Activated T-helper 2 cell treated with anti-CD3 and anti-CD28 coated beads, Interferon-gamma antibody, Interleukin-2, Interleukin-4, amounts not matched to agents 10 μg/mL and 5 μg/mL and 100 μg/mL, durations not matched to agents 14 hours and 24 hours and 36 hours (primary cell): Measurements from ENCODE around the gene CHRDL2. TPM values are rescaled to one million over a fixed set of nuclear protein-coding genes. Genes with fewer than 3 reads are reported as not detected.

Source experiments
- DNase-seq: peaks from one replicate; pipeline ENCODE4 v3.0.0; 2021; ENCODE audit warnings: low spot score
- H3K27ac Mint-ChIP-seq: one replicate; pipeline ENCODE4 v1.8.0; 2021; ENCODE audit warnings: mixed read lengths
- H3K27me3 Mint-ChIP-seq: one replicate; pipeline ENCODE4 v1.8.0; 2021; ENCODE audit warnings: low read depth, mixed read lengths
- H3K36me3 Mint-ChIP-seq: one replicate; pipeline ENCODE4 v1.8.0; 2021; ENCODE audit warnings: low read depth, mixed read lengths
- H3K4me1 Mint-ChIP-seq: one replicate; pipeline ENCODE4 v1.8.0; 2021; ENCODE audit warnings: low read depth, mixed read lengths
- H3K4me3 Mint-ChIP-seq: one replicate; pipeline ENCODE4 v1.8.0; 2021; ENCODE audit warnings: low read depth, mild to moderate bottlenecking, moderate library complexity, mixed read lengths
- H3K9me3 Mint-ChIP-seq: one replicate; pipeline ENCODE4 v1.8.0; 2021; ENCODE audit warnings: mixed read lengths
- intact Hi-C: fragments of 100-400 bp; cut with micrococcal nuclease; formaldehyde crosslinking; loops from one replicate; pipeline ENCODE4 v1.15.1; 2023
- total RNA-seq: library from RNA; stranded (reverse); gene quantifications from 2 replicates; pipeline ENCODE4 v1.2.3, GENCODE V29; 2022

The CHRDL2 gene
- total RNA-seq, 1 donor from 2014 or later = not detected

DNA sequence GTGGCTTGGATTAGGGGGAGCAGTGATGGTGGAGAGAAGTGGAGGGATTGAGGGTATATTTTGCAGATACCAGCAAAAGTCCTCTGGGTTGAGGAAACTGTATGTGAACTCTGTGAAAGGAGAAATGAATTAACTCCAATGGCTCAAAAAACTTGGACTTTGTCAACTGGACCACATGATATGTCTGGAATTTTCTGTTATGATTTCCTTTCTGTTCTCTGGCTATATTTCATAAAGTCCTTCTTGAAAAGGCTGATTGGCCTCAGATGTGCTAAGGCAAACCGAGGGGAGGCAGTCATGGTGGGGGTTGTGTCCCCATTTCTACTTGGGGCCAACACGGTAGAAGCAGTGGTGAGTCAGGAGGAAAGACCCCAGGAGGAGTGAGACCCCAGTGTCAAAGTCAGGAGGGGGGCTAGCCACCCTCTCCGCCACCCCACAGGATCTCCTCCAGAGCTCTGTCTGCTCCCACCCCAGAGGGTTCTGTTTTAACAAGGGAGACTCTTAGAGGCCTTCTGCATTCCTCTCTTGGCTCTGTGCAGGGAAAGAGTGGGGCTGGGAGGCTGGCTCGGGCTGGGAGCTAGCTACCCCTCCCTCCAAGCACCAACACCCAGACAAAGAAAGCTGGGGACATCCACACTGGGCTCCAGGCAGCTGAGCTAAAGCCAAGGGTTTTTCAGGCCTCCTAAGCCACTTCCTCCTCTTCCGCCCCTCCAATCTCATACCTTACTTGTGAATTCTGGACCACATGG lies 13.8 kb downstream of the CHRDL2 start:
- intact Hi-C loops = no loop called here
- no peak for DNase-seq
- no peaks in the 10 kb centered on the region for H3K36me3 Mint-ChIP-seq
- H3K4me1 Mint-ChIP-seq = peaks cover 3% of the 10 kb centered on the region
- no peaks in the 10 kb centered on the region for H3K9me3 Mint-ChIP-seq
- peaks cover 2% of the 10 kb centered on the region for H3K27me3 Mint-ChIP-seq
- no peak overlapping the region for H3K4me3 Mint-ChIP-seq
- H3K27ac Mint-ChIP-seq = no peak overlapping the region

DNA sequence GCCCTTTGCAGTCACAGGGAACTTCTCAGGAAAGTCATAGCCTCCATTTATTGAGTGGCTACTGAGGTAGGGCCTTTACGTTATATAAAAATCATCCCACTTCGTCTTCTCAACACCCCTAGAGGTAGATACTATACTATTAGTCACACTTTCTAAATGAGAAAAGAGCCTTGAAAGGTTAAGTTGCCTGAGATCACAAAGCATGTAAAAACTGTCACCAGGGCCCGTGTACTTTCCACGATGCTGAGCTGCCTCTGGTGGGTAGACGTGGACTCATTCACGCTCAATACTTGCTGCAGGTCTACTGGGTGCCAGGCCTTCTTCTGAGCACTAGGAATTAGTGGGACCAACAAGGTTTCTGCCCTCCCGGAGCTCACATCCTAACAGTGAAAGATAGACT lies 16.3 kb downstream of the CHRDL2 start:
- Mint-ChIP-seq H3K4me3 (no peak overlapping the region), H3K27ac (no peak overlapping the region)
- no peak for DNase-seq

DNA sequence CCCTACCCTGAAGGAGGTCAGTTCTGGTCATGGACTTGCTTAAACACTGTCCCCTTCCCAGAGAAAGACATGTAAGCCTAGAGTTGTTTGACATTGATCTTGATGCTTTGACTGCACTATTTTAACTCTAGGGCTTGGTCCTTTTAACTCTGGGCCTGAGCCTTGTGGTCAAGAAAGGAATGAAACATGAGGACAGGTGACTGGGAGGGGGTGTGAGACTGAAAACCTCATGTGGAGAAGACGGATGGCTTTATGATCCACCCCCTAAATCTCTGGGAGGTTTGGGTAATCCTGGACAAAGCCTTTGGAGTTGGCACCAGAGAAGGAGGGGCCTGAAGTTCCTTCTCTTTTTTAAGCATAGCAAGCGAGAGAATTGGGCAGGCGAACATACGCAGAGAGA lies 17.5 kb downstream of the CHRDL2 start:
- intact Hi-C loops = no loop called here
- peaks cover 2% of the 10 kb centered on the region for H3K27me3 Mint-ChIP-seq
- H3K4me3 Mint-ChIP-seq = no peak overlapping the region
- H3K9me3 Mint-ChIP-seq = no peaks in the 10 kb centered on the region
- H3K27ac Mint-ChIP-seq = no peak overlapping the region
- H3K36me3 Mint-ChIP-seq = no peaks in the 10 kb centered on the region
- H3K4me1 Mint-ChIP-seq = peaks cover 3% of the 10 kb centered on the region
- no peak for DNase-seq

More for the DNA sequence above, 16.3 kb downstream of the CHRDL2 start:
- H3K9me3 Mint-ChIP-seq = no peaks in the 10 kb centered on the region
- intact Hi-C loops = no loop called here
- no peaks in the 10 kb centered on the region for H3K36me3 Mint-ChIP-seq
- H3K27me3 Mint-ChIP-seq = peaks cover 2% of the 10 kb centered on the region
- peaks cover 3% of the 10 kb centered on the region for H3K4me1 Mint-ChIP-seq

DNA sequence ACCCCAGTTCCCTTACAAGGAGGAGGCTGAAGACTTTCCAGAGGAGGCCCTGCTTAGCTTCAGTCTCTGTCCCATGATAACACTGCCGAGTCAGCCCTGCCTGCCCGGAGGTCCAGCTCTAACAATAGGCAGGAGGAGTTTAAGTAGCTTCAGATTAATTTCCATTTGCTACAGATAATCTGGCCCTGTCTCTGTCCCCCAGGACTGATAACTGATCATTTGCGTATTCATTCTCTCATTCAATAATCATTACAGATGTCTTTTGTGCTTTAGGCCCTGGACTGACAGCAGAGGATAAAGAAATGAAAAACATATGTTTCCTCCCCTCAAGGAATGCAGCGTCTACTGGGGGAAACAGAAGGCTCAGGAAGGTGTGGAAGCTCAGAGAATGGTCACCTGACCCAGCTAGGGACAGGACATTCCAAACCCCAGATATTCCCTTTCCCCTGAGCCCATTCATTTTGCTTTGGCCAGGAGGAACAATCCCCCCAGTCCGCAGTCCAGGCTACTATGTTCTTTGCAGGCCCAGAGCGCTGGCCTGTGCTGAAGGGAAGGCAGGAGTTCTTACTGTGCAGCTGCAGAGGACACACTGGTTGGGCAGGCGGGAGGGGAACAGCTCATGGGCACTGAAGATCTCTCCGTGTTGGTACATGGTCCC lies 20.8 kb downstream of the CHRDL2 start:
- Mint-ChIP-seq H3K9me3 (no peaks in the 10 kb centered on the region), H3K4me1 (peaks cover 3% of the 10 kb centered on the region), H3K27me3 (no peaks in the 10 kb centered on the region), H3K4me3 (no peak overlapping the region), H3K36me3 (no peaks in the 10 kb centered on the region), H3K27ac (no peak overlapping the region)
- DNase-seq = no peak
- intact Hi-C loops = no loop called here

DNA sequence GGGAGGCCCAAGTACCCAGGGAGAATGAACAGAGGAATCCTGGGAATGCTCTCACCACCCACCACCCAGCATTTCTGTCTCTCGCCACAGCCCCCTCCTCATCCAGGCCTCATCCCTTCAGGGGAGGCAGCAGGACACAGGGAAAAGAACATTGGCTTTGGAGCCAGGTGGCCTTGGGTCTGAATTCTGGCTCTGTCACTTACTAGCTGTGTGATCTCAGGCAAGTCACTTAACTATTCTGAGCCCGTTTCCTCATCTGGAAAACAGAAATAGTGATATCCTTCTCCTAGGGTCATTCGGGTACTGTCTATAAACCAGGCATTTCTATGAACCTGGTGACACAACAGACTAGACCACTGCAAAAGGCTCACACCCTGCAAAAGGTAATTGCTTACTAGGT lies 22.1 kb downstream of the CHRDL2 start:
- Mint-ChIP-seq H3K4me1 (no peaks in the 10 kb centered on the region), H3K27ac (no peak overlapping the region), H3K4me3 (no peak overlapping the region), H3K27me3 (no peaks in the 10 kb centered on the region), H3K9me3 (no peaks in the 10 kb centered on the region), H3K36me3 (no peaks in the 10 kb centered on the region)
- intact Hi-C loops = no loop called here
- DNase-seq = no peak

DNA sequence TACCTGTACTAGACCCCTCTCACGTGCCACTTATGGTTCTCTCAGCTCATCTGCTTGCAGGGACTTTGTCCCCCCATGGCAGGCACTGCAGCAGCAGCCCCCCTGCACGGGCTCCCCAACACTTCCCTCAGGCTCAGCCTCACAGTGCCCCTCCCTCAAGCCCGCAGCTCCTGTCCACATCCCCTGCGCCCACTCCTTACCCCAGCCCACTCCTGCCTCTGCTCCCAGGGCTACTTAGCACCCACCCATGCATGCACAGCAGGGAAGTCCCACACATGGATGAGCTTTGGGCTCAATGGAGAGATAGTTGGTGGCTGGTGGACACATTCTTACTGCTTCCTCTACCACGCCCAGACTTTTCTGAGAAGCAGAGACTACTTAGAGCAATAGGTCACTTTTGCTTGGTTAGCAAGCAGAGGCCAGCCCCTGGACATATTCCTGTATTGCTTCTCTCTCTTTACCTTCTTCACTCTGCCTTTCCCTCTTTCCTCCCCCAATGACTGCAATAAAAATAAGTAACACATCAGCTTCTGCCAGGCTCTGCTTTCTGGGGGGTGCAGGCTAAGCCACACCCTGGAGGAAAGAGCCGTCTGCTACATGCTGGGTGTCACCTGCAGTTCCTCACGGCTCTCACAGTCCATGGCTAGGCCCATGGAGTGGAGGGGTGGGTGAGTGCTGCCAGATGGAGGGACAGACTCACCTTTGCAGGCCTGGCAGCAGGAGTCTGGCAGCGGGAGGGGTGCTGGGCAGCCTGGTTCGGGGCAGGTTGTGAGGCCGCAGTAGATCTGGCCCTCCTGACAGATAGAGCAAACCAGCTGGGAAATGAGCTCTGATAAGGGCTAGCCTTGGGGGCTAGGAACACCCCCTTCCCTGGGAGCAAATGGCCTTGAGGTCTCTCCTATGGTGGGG lies 23.4 kb downstream of the CHRDL2 start:
- no peak overlapping the region for H3K4me3 Mint-ChIP-seq
- no peaks in the 10 kb centered on the region for H3K4me1 Mint-ChIP-seq
- H3K27me3 Mint-ChIP-seq = peaks cover 1% of the 10 kb centered on the region
- no peak overlapping the region for H3K27ac Mint-ChIP-seq
- H3K9me3 Mint-ChIP-seq = no peaks in the 10 kb centered on the region
- intact Hi-C loops = no loop called here
- no peak for DNase-seq
- no peaks in the 10 kb centered on the region for H3K36me3 Mint-ChIP-seq

DNA sequence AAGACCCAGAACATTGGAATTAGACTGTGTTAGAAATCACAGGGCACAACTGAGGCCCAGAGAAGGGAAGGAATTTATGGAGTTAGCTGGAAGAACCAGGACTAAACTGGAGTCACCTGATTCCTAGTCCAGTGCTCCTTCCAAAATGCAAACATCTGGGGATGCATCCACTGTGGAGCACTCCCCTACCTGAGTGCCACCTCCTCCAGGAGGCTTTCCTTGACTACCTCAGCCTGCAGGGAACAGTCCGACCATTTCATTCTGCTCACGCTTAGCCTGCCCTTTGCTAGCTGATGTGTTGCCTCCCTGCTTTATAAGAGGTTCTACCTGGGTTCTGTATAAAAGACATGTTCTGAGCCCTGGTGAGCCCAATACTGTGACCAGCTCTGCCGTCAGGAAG lies 24.0 kb downstream of the CHRDL2 start:
- DNase-seq = no peak
- intact Hi-C loops = no loop called here
- Mint-ChIP-seq H3K27ac (no peak overlapping the region), H3K36me3 (no peaks in the 10 kb centered on the region), H3K27me3 (peaks cover 1% of the 10 kb centered on the region), H3K9me3 (no peaks in the 10 kb centered on the region), H3K4me3 (no peak overlapping the region), H3K4me1 (no peaks in the 10 kb centered on the region)

DNA sequence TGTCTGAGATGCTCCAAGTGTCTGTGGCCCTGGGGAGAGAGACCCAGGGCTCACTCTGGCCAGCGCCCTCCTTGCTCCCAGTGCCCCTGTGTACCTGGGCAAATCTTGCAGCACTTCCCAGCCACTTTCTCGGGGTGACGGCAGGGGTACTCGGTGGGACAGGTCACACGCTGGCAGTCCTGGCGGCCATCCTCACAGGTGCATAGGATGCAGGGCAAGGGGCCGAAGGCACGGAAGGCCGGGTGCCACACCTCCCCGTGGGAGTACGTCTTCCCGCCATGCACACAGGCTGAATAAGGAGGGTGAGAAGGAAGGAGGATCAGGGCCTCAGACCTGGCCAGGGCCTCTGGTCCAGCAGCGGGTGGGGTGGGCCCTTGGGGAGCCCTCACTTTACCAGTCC lies 28.0 kb downstream of the CHRDL2 start:
- intact Hi-C loops = no loop called here
- H3K27me3 Mint-ChIP-seq = peaks cover 1% of the 10 kb centered on the region
- H3K4me1 Mint-ChIP-seq = no peaks in the 10 kb centered on the region
- no peak overlapping the region for H3K27ac Mint-ChIP-seq
- H3K4me3 Mint-ChIP-seq = no peak overlapping the region
- no peaks in the 10 kb centered on the region for H3K36me3 Mint-ChIP-seq
- H3K9me3 Mint-ChIP-seq = no peaks in the 10 kb centered on the region
- DNase-seq = no peak

DNA sequence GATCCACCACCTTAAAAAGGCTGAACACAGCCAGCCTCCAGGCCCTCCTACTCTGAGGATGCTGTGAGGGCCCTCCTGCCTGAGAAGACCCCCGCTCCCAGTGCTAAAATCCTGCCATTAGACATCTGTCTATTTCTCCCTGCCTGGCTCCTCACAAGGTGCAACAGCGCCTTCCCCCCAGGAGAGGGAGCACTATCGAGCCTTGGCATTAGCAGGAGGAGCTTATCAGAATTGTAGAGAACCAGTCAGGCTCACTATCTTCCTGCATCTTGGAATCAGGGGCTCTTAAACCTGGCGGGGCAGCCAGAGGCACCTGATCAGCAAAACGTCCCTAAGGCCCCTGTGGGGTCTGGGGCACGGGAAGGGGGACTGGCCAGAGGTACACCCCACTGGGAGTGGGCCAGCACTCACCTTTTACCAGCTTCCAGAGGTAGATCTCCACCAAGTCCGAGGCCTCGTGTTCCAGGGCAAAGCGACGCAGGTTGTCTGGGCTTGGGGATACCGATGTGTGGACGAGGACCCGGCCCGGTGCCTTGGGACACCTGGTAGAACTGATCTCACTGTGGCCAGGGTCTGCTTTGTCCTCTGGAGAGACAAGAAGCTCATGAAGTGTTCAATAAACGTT lies 28.7 kb downstream of the CHRDL2 start:
- intact Hi-C loops = loop anchor here (1.0 kb wide), 1 partner anchor 168 kb away; no protein-coding TSS in a partner anchor
- H3K4me1 Mint-ChIP-seq = peaks cover under 1% of the 10 kb centered on the region
- no peak overlapping the region for H3K27ac Mint-ChIP-seq
- no peaks in the 10 kb centered on the region for H3K36me3 Mint-ChIP-seq
- no peak overlapping the region for H3K4me3 Mint-ChIP-seq
- no peaks in the 10 kb centered on the region for H3K9me3 Mint-ChIP-seq
- H3K27me3 Mint-ChIP-seq = peaks cover 3% of the 10 kb centered on the region
- DNase-seq = peak; percentile 45

DNA sequence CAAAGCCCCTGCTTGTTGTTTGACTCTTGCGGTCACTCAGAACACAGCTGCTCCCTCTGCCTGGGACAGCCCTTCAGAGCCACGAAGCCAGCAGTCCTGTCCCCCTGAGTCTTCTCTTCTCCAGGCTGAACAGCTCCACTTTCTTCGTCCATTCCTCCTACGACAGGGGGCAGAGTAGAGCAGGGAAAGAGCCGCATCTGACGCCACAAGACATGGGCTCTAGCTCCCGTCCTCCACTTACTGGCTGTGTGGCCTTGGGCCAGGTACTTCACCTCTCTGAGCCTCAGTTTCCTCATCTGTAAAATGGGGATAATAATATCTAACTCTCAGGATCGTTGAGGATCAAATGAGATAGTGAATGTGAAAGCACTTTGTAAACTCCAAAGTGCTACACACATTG lies 29.9 kb downstream of the CHRDL2 start:
- no peak overlapping the region for H3K4me3 Mint-ChIP-seq
- no peak overlapping the region for H3K27ac Mint-ChIP-seq
- intact Hi-C loops = no loop called here
- no peaks in the 10 kb centered on the region for H3K36me3 Mint-ChIP-seq
- peaks cover 5% of the 10 kb centered on the region for H3K4me1 Mint-ChIP-seq
- no peak for DNase-seq
- peaks cover 10% of the 10 kb centered on the region for H3K27me3 Mint-ChIP-seq
- H3K9me3 Mint-ChIP-seq = no peaks in the 10 kb centered on the region

DNA sequence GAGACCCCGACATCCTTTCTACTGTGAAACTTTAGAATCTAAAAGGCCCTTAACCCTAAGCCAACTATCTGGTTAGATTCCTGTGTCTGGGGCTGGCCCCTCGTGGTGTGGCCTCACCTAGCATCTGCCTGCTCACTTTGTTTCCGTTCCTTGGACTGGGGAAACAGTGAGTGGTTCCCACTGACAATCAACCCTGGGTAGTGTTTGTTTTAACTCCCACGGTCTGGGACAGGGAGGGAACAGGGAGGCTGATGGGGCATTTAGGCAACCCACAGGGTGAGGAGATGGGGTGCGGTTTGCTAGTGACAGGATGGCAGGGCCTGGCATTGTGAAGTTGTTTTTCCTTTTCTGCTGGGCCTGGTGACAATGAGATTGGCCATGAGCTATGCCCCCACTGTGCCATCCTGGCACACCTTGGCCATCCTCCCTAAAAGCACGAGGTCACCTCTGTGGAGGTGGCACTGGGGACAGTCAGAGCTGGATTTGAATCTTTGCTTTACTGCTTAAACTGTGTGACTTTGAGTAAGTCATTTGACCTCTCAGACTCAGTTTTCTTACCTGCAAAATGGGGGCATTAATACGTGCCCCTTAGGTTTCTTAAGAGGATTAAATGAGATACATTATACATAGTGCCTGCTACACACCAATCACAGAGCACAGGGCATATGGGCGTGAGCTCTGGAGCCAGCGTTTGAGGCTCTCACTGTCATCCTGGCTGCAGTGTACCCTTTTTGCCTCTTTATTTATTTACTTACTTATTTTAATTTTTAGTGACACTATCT lies 31.4 kb downstream of the CHRDL2 start:
- H3K4me3 Mint-ChIP-seq = no peak overlapping the region
- peaks cover 10% of the 10 kb centered on the region for H3K27me3 Mint-ChIP-seq
- no peaks in the 10 kb centered on the region for H3K36me3 Mint-ChIP-seq
- intact Hi-C loops = no loop called here
- peaks cover 5% of the 10 kb centered on the region for H3K4me1 Mint-ChIP-seq
- H3K27ac Mint-ChIP-seq = no peak overlapping the region
- no peak for DNase-seq
- no peaks in the 10 kb centered on the region for H3K9me3 Mint-ChIP-seq

DNA sequence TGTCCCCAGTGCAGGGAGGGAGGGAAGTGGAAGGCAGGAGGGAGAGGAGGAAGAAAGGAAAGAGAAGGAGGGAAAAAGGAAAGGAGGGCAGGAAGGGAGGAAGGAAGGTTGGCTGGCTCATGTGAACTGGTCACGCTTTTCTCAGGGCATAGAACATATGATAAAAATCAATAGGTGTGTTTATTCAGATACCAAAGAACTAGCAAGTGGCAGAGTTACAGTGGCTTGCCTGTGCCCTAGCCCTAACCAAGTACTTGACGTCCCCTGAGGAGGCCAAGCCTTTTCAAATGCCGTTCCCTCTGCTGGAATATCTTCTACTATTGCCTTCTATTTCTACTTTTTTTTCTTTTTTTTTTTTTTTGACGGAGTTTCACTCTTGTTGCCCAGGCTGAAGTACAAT lies 33.5 kb downstream of the CHRDL2 start:
- Mint-ChIP-seq H3K27ac (no peak overlapping the region), H3K27me3 (peaks cover 18% of the 10 kb centered on the region), H3K36me3 (no peaks in the 10 kb centered on the region), H3K9me3 (no peaks in the 10 kb centered on the region), H3K4me3 (no peak overlapping the region), H3K4me1 (peaks cover 5% of the 10 kb centered on the region)
- intact Hi-C loops = no loop called here
- no peak for DNase-seq
